Tibial nerve (tissue), 4 donors: Measurements from ENCODE around the gene RARG. TPM values are rescaled to one million over a fixed set of nuclear protein-coding genes. Genes with fewer than 3 reads are reported as not detected.

Experiments used
- DNase-seq, 2 donors: peaks; one replicate each; pipeline ENCODE4 v3.0.0-alpha.2; 2019; ENCODE audit warnings: low spot score in 2 of 2
- H3K27ac ChIP-seq, 4 donors: fragments of 200-600 bp; sonication (generic) in 3 of 4; one replicate each; pipeline ENCODE4 v1.5.1; 2017 to 2019; ENCODE audit warnings: mild to moderate bottlenecking in 1 of 4
- H3K27me3 ChIP-seq, 2 donors: fragments of 200-600 bp; sonication (generic) in 1 of 2; one replicate each; pipeline versions ENCODE4 v1.5.1 to v1.6.0; 2017 to 2019
- H3K36me3 ChIP-seq, 3 donors: fragments of 200-600 bp; sonication (generic); one replicate each; pipeline ENCODE4 v1.5.1; 2018 to 2019
- H3K4me1 ChIP-seq, 4 donors: fragments of 200-600 bp; sonication (generic) in 3 of 4; one replicate each; pipeline ENCODE4 v1.5.1; 2017 to 2019
- H3K4me3 ChIP-seq, 4 donors: fragments of 200-600 bp; sonication (generic) in 3 of 4; one replicate each; pipeline ENCODE4 v1.5.1; 2017 to 2019; ENCODE audit warnings: mild to moderate bottlenecking in 1 of 4, moderate library complexity in 1 of 4
- H3K9me3 ChIP-seq, 4 donors: fragments of 200-600 bp; sonication (generic) in 3 of 4; one replicate each; pipeline ENCODE4 v1.5.1; 2017 to 2019
- CTCF ChIP-seq, 5 experiments: fragments of 200-600 bp in 3 of 5; fragments of 450-650 bp in 2 of 5; sonication (generic) in 3 of 5; IDR thresholded peaks; one replicate each; pipeline ENCODE4 v1.5.1; 2016 to 2019; ENCODE audit warnings: antibody characterized with exemption in 5 of 5, mild to moderate bottlenecking in 3 of 5, moderate library complexity in 2 of 5
- EP300 ChIP-seq, 2 donors: sonication (generic); formaldehyde crosslinking; IDR thresholded peaks; one replicate each; pipeline ENCODE4 v1.6.1; 2017; ENCODE audit warnings: antibody characterized with exemption in 2 of 2, mild to moderate bottlenecking in 1 of 2
- POLR2A ChIP-seq, 2 donors: fragments of 450-650 bp; IDR thresholded peaks; one replicate each; pipeline ENCODE4 v1.6.1; 2017; ENCODE audit warnings: antibody characterized with exemption in 2 of 2, mild to moderate bottlenecking in 2 of 2, moderate library complexity in 2 of 2
- WGBS, 2 donors: methylation state at CpG; one replicate each; pipeline ENCODE4 v1.1.5; 2018; 5-methylcytosine and 5-hydroxymethylcytosine counted together
- total RNA-seq, 4 donors: library from RNA; depleted of rRNA; stranded (reverse); fragments of >200 nt; gene quantifications; one replicate each; pipeline ENCODE4 v1.1.0, GENCODE V29; 2016

Gene RARG
- total RNA-seq, 4 donors from 2014 or later, result 28.0 to 32.3 (median 31.4) TPM

GRCh38 chr12:53232646-53233461 lies 845 bp upstream of the RARG start:
- H3K4me1 ChIP-seq, result peaks cover 0 to 67% (median 35%) of the 10 kb centered on the region in 4 donors
- DNase-seq, result peak; percentile 48 to 54

DNA sequence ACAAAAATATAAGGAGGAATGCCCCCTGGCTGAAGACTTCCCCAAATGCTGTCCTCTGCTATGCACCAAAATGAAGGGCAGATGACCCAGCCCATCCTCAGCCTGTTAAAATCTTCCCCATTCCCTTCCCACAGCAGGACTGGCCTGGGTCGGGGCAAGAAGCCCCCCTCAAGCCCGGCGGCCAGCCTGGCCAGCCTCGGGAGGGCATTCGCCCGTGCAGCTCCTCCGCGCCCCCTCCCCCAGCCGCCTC lies 413 bp downstream of the RARG start:
- Histone ChIP-seq H3K27me3 (no peaks in the 10 kb centered on the region), H3K27ac (peak overlapping the region; percentile 80 to 98 (median 92)), H3K4me1 (peaks cover 0 to 69% (median 35%) of the 10 kb centered on the region in 4 donors), H3K4me3 (peak overlapping the region; percentile 47 to 89 (median 74)), H3K36me3 (peaks cover 0 to 21% (median 0%) of the 10 kb centered on the region in 3 donors), H3K9me3 (no peaks in the 10 kb centered on the region)
- WGBS, 2 donors, result no CpG with 5 or more reads among the region's 9 CpGs
- TF ChIP-seq CTCF (IDR thresholded peaks at IDR 0.05) (no peak), EP300 (IDR thresholded peaks at IDR 0.05) (peak in 1 of 2 donors; percentile 8)
- DNase-seq, result no peak

More at GRCh38 chr12:53232646-53233461, 845 bp upstream of the RARG start:
- H3K9me3 ChIP-seq, result no peaks in the 10 kb centered on the region
- TF ChIP-seq EP300 (IDR thresholded peaks at IDR 0.05) (no peak), POLR2A (IDR thresholded peaks at IDR 0.05) (peak in 1 of 2 donors; percentile 17), CTCF (IDR thresholded peaks at IDR 0.05) (peak in 1 of 5 experiments; percentile 19)
- peaks cover 0 to 9% (median 0%) of the 10 kb centered on the region in 3 donors for H3K36me3 ChIP-seq
- WGBS, 2 donors, result 9 to 16% methylated on average over 11 of the region's 11 CpGs
- H3K27ac ChIP-seq, result peak overlapping the region; percentile 80 to 98 (median 92)
- no peaks in the 10 kb centered on the region for H3K27me3 ChIP-seq
- peak overlapping the region; percentile 47 to 89 (median 74) for H3K4me3 ChIP-seq

GRCh38 chr12:53230108-53230845 lies 1.7 kb downstream of the RARG start:
- peak overlapping the region in 2 of 4 donors; percentile 74 to 89 for H3K4me3 ChIP-seq
- no peak for DNase-seq

DNA sequence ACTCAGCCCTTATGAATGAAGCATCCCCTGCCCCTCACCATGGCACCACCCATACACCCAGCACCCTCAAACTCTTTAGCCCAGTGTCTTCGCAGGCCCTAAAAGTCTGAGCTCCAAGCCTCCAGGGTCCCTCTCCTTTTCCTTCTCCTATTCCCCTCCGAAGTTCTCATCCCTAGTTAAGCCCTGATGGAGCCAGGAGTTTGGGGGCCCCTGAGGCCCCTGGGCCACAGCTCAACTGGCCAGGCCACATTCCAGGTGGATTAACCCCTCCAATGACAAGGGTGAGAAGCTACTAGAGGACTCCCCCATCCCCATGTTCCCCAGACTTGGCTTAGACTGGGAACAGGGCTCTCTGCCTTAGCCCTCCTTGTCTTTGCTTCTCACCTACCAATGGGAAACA lies 2.6 kb downstream of the RARG start:
- peak overlapping the region in 3 of 4 donors; percentile 90 to 98 (median 93) for H3K27ac ChIP-seq
- H3K36me3 ChIP-seq, result peaks cover 0 to 22% (median 0%) of the 10 kb centered on the region in 3 donors
- 85 to 86% methylated on average over 2 of the region's 2 CpGs for WGBS, 2 donors
- H3K9me3 ChIP-seq, result no peaks in the 10 kb centered on the region
- TF ChIP-seq EP300 (IDR thresholded peaks at IDR 0.05) (no peak), POLR2A (IDR thresholded peaks at IDR 0.05) (no peak), CTCF (IDR thresholded peaks at IDR 0.05) (no peak)
- H3K27me3 ChIP-seq, result no peaks in the 10 kb centered on the region
- DNase-seq, result no peak
- H3K4me3 ChIP-seq, result no peak overlapping the region
- H3K4me1 ChIP-seq, result peaks cover under 1 to 82% (median 47%) of the 10 kb centered on the region in 4 donors

More at GRCh38 chr12:53230108-53230845, 1.7 kb downstream of the RARG start:
- TF ChIP-seq CTCF (IDR thresholded peaks at IDR 0.05) (no peak), POLR2A (IDR thresholded peaks at IDR 0.05) (no peak), EP300 (IDR thresholded peaks at IDR 0.05) (no peak)
- Histone ChIP-seq H3K9me3 (no peaks in the 10 kb centered on the region), H3K27me3 (no peaks in the 10 kb centered on the region), H3K27ac (peak overlapping the region in 3 of 4 donors; percentile 90 to 98 (median 93)), H3K36me3 (peaks cover 0 to 22% (median 0%) of the 10 kb centered on the region in 3 donors), H3K4me1 (peaks cover 0 to 82% (median 43%) of the 10 kb centered on the region in 4 donors)
- WGBS, 2 donors, result 46 to 50% methylated on average over 2 to 7 of the region's 10 CpGs
